HT-29 (cell line): ENCODE results near the gene TMEM139. TPM values are rescaled to one million over a fixed set of nuclear protein-coding genes. Genes with fewer than 3 reads are reported as not detected.

Experiments used
- DNase-seq: peaks from one replicate; pipeline ENCODE4 v3.0.0-alpha.2; 2015; ENCODE audit warnings: low spot score
- small RNA-seq: library from RNA; depleted of rRNA; stranded (forward); fragments of <200 nt; gene quantifications from one replicate; pipeline ENCODE3, GENCODE V24; 2014
- total RNA-seq: library from RNA; depleted of rRNA; stranded (reverse); fragments of >200 nt; shearing (Covaris generic); gene quantifications from 2 replicates; pipeline ENCODE4 v1.2.3, GENCODE V29; 2014; rRNA removed

TMEM139 gene
- total RNA-seq, 1 experiment from 2014 or later: 79.7 TPM

DNA sequence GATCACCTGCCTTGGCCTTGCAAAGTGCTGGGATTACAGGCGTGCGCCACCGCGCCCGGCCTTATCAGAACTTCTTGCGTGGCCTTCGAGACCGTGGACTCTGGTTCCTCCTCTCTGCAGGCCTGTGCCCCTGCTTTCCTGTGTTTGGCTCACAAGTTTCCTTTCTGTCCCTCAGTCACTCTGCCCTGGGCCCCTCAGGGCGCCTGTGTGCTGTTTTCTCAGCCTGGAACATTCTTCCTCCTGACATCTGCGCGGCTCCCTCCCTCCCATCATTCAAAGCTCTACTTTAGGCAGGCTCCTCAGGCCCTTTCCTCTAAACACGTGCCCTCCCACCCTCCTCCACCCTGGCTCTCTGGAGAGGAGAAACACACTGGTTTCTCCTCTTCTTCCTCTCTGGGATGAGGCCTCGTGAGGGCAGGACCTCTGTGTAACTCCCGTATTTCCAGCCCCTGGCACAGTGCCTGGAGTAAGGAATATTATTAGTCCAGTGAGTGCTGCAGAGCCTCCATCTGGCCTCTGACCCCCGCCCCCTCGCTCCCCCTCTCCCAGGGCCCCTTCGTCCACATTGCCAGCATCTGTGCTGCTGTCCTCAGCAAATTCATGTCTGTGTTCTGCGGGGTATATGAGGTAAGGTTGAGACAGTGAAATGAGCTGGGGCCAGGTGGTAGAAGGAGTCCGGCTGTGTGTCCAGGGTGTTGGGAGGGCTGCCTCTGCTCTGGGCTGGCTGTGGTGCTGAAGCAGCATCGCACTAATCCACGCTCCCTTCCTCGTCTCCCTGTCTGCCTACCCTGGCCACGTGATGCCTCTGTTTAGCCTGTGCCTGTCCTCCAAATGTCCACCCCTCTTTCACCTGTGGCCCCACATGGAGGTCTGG lies 38.2 kb downstream of the TMEM139 start:
- no peak for DNase-seq

GRCh38 chr7:143323653-143324052 lies 38.9 kb downstream of the TMEM139 start:
- no peak for DNase-seq

DNA sequence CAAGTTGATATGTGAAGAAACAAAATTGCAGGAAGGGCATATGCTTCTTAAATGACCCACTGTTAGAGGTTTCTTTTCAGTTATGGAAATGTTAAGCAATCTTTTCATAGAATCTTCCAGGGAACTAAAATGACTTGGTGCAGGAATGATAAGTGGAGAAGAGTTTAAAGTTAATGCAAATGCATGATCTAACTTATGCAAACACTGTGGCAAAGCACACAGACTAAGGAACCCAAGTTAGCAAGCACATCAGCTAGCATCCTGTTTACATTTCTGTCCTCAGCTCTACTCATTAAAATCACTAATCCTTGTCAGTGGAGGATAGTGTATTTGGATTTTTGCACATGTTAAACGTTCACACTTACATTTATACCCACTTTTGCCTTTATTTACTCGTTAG lies 40.5 kb downstream of the TMEM139 start:
- no peak for DNase-seq

- no peak for DNase-seq
Observed at GRCh38 chr7:143327903-143328302, 43.1 kb downstream of the TMEM139 start.

GRCh38 chr7:143329471-143330170 lies 44.9 kb downstream of the TMEM139 start:
- DNase-seq: no peak

DNA sequence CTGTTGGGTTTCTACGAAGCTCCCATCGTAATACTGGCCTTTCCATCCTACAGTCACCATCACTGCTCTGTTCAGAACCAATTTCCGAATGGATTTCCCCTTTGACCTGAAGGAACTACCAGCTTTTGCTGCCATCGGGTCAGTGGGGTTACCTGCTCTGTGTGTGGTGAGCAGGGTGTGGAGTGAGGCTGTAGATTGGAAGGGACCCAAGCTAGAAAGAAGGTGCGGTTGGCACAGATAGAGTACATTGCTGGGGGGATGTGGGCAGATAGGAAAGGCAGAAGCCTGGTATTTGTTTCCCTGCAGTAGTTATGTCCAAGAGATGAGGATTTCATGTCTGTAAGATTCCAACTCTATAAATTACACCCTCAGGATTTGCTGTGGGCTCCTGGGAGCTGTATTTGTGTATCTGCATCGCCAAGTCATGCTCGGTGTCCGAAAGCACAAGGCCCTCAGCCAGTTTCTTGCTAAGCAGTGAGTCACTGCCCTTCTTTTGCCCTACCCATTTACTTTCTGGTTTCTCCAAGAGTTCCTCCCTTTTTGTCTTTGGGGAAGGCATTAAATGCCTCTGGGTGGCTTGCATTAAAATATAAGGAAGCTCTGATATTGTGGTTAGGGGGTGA lies 46.5 kb downstream of the TMEM139 start:
- DNase-seq: peak; percentile 50

GRCh38 chr7:143334244-143334643 lies 49.5 kb downstream of the TMEM139 start:
- peak; percentile 64 for DNase-seq

GRCh38 chr7:143337216-143337615 lies 52.5 kb downstream of the TMEM139 start:
- no peak for DNase-seq

Small RNA genes within 50 kb of the gene (small RNA-seq; reads per million reads assigned to genes)
- gene RN7SL481P: not detected
- gene RN7SL535P: not detected

Other genes starting within 250 kb of the TMEM139 start
- gene OR6V1, start 232.6 kb upstream of the TMEM139 start, total RNA-seq: not detected in 2 replicates
- gene PIP, start 152.9 kb upstream of the TMEM139 start, total RNA-seq: not detected in 2 replicates
- gene TAS2R39, start 101.5 kb upstream of the TMEM139 start, total RNA-seq: not detected in 2 replicates
- not detected in 2 replicates for gene TAS2R40, start 62.9 kb upstream of the TMEM139 start, total RNA-seq
- 298 and 301 TPM in 2 replicates for gene GSTK1, start 21.5 kb upstream of the TMEM139 start, total RNA-seq
- 26.6 and 27.7 TPM in 2 replicates for gene CASP2, start 3.4 kb downstream of the TMEM139 start, total RNA-seq
- gene CLCN1, start 31.2 kb downstream of the TMEM139 start, total RNA-seq: 2.8 and 3.0 TPM in 2 replicates
- gene FAM131B, start 77.8 kb downstream of the TMEM139 start, total RNA-seq: 13.2 and 17.6 TPM in 2 replicates
- gene ZYX, start 96.4 kb downstream of the TMEM139 start, total RNA-seq: 116 and 148 TPM in 2 replicates
- 54.3 and 65.6 TPM in 2 replicates for gene EPHA1, start 123.9 kb downstream of the TMEM139 start, total RNA-seq
- not detected in 2 replicates for gene TAS2R60, start 158.5 kb downstream of the TMEM139 start, total RNA-seq
- gene TAS2R41, start 192.9 kb downstream of the TMEM139 start, total RNA-seq: not detected in 2 replicates